GM21526 (cell line): ENCODE measurements around the gene ASPSCR1.
"Not testable (repeated sequence)": the region's sequence is repeated elsewhere in the genome, so short reads cannot be mapped to it uniquely, and the experiment has no call there.

Experiments used
- ATAC-seq: cut with Tn5 transposase; IDR thresholded peaks from one replicate; pipeline ENCODE4 v1.9.1; 2021; ENCODE audit warnings: moderate library complexity; ENCODE audit not compliant: unreplicated experiment, low FRiP score

ASPSCR1 gene

DNA sequence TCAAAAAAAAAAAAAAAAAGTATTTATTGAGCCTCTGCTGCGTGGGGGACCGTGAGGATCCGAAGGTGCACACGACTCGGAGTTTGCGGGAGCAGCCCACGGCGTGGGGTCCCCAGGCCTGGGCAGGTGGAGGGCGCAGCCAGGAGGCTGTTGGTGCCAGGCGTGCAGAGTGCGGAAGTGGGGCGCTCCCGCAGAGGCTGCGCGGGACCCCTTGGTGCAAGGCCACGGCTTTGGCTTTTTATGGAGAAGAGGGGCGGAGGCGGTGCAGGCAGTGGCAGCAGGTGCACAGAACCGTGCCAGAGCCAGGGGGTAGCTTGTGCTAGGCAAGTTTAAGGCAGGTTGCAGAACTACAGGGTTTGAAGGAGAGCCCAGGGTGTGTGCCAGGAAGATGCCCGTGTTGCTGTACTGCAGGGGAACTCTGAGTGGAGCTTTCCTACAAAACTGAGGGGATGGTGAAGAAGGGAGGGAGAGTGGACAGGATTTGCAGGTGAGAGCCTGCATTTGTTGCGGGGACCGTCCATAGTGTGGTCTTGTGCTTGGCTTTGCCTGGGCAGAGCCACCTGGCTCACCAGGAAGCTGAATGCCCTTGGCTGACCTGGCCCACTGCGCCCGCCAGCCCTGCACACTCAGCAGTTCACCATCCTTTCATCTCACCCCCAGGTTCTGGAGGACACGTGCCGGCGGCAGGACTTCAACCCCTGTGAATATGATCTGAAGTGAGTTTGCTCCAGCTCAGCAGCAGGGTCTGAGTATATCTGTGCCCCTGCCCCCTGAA, 1.3 kb downstream of the ASPSCR1 start:
- ATAC-seq, result no peak

DNA sequence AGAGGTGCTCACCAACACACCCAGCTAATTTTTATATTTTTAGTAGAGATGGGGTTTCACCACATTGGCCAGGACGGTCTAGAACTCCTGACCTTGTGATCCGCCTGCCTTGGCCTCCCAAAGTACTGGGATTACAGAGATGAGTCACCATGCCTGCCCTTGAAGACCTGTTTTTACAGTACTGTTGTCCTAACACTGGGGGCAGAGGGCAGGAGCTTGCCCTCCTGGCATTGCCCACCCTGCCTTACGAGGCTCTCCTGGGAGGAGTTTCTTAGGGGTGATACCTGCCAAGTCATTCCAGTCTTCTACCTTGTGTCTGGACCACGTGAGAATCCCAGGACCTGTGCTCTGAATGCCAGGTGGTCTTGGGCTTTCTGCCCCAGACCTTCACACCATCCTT, 2.7 kb downstream of the ASPSCR1 start:
- ATAC-seq, result no peak

DNA sequence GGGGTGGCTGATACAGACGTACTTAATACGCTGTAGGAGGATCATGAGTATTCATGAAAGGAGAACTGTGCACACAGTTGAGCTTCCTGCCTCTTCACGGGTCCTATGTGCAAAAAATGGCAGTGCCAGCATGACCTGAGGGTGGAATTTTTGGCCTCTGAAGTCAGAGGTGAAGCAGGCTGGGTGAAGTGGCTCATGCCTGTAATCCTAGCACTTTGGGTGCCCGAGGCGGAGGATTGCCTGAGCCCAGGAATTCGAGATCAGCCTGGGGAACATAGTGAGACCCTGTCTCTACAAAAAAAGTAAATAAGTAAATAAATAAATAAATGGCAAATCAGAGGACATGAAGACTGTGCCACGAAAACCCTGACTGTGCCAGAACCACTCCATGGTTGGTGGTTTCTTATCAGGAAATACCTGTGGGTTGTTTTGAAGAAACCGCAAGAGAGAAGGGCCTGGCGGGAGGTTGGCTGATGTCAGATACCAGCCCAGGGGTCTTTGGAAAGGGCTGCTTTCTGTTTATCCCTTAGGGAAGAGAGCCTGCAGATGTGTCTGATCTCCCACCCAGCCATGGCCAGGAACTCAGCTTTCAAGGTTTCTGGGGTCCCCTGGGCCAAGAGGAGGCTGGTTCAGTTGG, 3.4 kb downstream of the ASPSCR1 start:
- ATAC-seq, result no peak

DNA sequence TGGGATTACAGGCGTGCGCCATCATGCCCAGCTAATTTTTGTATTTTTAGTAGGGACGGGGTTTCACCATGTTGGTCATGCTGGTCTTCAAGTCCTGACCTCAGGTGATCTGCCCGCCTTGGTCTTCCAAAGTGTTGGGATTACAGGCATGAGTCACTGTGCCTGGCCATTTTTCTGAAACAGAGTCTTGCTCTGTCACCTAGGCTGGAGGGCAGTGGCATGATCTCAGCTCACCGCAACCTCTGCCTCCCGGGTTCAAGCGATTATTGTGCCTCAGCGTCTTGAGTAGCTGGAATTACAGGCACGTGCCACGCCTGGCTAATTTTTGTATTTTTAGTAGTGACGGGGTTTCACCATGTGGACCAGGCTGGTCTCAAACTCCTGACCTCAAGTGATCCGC, 4.1 kb downstream of the ASPSCR1 start:
- not testable (repeated sequence) for ATAC-seq

DNA sequence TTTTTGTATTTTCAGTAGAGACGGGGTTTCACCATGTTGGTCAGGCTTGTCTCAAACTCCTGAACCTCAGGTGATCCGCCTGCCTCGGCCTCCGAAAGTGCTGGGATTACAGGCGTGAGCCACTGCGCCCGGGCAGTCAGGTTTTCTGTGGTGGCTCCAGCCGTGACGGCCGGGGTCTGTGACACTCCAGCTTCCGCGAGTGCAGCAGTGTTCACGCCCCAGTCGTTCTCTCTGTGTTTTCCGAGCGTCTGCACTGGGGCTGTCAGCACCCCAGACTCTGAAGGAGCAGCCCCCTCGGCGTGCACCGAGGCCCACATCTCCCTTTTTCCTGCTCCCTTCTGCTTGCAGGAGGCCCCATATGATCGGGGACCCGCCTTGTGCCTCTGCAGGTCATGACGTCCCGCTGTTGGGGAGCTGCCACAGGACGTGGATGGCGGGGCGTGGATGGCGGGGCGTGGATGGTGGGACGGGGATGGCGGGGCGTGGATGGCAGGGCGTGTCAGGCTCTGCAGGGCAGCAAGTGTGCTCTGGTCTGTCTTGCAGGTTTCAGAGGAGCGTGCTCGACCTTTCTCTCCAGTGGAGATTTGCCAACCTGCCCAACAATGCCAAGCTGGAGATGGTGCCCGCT, 5.7 kb downstream of the ASPSCR1 start:
- no peak for ATAC-seq

DNA sequence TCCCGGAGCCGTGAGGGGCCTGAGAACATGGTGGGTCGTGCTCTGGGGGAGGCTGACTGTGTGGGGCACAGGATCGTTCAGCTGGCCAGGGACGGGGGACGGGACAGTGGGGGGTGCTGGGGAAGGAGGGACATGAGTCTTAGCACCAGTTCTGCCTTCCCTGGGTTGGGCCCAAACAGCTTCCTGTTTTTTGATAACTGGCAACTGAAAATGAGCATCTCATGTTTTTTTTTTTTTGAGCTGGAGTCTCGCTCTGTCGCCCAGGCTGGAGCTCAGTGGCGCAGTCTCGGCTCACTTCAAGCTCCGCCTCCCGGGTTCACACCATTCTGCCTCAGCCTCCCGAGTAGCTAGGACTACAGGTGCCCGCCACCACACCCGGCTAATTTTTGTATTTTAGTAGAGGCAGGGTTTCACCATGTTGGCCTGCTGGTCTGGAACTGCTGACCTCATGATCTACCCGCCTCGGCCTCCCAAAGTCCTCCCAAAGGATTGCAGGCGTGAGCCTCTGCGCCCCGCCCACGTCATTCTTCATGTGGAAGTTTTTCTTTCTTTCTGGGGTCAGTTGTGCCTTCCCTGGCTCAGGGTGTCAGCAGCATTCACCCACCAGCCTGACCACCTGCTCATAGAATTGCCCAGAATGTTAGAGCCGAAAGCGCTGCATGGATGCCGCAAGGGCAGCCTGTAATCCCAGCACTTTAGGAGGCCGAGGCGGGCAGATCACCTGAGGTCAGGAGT, 6.4 kb downstream of the ASPSCR1 start:
- no peak for ATAC-seq

DNA sequence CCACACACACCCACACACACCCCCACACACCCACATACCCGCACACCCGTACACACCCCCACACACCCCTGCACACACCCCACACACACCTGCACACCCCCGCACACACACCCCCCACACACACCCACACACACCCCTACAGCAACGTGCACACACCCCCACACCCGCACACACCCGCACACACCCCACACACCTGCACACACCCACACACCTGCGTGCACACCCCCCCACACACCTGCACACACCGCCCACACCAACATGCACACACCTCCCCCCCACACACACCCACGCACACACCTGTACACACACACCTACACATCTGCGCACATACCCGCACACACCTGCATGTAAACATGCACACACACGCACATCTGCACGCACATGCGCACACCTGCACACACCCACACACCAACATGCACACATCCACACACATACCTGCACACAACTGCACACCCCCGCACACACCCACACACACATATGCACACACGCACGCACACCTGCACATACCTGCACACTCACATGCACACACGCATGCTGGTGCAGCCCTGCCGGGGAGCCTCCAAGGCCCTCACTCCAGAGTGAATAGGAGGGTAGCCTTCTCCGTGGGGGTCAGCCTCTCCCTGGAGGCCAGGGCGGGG, 7.5 kb downstream of the ASPSCR1 start:
- no peak for ATAC-seq

DNA sequence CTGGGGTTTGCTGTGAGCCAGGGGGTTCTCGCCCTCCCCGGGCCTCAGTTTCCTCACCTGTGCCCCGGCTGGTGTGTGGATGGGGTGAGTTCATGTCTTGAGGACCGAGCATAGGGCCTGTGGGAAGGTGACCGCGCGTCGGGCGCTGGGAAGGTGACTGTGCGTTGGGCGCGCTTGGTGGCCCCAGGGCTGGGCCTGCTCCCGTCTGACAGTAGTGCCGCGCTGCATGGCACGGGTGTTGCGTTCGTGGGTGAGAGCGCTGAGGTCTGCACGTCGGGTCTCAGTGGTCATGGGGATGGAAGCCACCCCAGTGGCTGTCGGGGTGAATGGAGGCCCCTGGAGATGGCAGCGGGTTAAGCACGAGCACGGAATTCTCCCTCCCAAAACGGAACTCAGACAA, 9.2 kb downstream of the ASPSCR1 start:
- ATAC-seq, result no peak

DNA sequence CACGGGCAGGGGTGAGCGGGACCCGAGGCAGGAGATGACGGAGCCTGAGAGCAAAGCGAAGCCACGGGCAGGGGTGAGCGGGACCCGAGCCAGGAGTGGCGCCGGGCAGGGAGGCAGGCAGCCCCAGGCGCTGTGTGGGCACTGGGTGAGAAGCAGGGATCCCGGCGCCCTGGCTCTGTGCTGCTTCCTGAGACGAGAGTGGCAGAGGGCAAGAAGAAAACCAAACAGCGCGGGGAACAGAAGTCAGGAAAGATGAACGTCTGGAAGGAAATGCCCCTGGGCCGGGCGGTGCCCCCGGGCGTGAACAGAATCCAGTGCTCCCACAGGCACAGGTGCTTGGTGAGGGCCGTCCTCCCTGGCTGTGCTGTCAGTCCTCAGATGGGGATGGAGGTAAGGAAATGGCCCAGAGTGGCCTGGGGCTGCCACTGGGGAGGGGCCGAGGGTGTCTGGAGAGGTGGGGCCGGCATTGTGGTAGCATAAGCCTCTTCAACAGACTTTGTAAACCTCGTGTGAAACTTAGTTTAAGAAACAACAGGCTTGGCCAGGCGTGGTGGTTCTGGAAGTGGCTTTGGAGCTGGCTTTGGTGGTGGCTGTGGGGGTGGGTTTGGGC, 9.8 kb downstream of the ASPSCR1 start:
- no peak for ATAC-seq

DNA sequence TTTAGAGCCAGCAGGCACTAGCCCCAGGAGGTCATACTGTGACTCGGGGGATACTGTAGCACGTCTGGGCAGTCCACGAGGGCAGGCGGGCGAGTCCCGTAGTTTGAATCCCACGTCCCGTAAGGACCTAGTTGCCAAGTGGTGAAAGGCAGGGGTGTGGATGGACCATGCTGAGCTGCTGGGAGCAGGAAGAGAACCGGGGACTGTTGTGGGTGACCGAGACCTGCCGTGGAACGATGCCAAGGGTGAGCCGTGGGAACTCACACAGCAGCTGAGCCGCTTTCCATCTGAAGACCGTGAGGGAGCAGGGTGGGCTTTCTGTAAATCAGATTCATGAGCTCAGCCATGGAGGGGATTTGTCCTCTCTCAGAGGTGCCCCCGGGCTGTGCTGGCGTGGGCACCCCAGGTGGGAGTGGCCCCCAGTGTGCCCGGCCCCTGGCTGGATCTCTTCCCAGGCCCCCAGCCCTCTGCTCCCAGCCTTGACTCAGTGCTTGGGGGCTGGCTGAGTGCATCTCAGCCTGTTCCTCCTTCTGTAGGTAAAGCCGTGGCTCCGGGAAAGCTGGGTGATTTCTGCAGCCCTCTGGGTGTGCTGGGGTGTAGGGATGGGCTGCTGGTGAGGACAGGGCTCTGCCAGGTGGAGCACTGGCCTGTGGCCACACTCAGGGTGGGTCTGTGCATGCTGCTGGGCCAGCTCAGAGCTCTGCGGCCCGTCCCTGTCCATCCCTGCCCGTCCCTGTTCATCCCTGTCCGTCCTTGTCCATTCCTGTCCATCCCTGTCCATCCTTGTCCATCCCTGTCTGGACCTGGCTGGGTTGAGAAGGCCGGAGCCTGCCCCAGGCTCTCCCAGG, 13.6 kb downstream of the ASPSCR1 start:
- ATAC-seq, result no peak

DNA sequence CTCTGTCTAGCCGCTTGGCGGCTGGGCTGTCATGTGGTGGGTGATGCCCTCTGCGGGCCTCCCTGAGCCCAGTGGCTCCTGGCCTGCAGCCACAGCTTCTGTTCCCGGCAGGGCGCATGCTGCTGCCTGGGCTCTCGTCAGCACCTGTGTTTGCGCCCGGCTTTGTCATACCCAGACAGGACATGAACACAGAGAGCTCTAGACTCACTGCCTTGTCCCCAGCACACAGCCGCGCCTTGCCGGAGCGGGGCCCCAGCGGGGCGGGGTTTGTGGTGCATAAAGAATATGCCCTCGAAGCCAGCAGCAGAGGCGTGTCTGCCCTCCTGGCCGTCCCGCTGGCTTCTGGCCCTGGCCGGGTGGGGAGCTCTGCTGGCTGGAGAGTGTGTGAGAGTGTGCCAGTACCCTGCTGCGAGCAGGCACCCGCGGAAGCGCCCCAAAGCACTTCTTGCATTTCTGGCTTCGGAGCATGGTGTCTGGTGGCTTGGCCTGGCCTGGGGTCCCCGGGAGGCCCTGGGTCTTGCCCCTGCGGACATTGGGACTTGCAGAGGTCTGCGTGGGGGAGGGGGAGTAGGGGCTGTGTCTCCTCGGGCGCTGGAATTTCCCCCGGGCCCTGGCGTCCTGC, 14.4 kb downstream of the ASPSCR1 start:
- no peak for ATAC-seq

DNA sequence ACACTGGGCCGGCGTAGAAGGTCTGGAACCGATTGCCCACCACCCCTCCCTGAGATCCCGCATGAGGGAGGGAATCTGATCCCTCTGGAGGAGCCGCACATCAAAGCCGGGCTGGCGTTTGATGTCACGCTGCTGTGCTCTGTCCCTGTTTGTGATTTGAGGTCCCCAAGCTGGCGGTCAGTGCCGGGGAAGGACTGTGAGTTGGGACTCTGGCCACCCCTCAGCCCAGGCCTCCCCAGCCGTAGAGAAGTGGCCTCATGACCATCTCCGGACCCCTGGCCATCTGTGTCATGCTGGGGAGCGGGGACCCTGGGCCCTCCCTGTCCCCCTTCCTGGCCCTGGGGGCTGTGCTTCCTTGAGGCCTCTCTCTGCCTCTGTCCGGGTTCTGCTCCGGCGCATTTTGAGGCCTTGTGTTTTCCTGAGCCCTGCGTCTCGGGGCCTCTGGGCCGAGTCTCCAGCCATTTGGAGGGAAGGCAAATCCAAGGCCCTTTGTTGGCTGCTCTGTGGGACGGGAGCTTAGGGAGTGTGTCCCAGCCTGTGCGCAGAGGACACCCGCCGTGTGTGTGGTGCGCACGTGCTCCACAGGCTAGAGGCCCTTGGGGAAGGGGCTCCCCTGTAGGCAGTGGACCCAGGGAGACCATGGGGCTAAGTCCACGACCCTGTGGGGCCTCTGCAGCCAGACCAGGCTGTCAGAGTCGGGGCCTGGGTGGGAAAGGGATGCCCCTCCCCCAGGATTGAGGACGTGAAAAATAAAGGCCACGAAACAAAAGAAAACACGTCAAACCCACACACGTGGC, 15.1 kb downstream of the ASPSCR1 start:
- ATAC-seq, result no peak

DNA sequence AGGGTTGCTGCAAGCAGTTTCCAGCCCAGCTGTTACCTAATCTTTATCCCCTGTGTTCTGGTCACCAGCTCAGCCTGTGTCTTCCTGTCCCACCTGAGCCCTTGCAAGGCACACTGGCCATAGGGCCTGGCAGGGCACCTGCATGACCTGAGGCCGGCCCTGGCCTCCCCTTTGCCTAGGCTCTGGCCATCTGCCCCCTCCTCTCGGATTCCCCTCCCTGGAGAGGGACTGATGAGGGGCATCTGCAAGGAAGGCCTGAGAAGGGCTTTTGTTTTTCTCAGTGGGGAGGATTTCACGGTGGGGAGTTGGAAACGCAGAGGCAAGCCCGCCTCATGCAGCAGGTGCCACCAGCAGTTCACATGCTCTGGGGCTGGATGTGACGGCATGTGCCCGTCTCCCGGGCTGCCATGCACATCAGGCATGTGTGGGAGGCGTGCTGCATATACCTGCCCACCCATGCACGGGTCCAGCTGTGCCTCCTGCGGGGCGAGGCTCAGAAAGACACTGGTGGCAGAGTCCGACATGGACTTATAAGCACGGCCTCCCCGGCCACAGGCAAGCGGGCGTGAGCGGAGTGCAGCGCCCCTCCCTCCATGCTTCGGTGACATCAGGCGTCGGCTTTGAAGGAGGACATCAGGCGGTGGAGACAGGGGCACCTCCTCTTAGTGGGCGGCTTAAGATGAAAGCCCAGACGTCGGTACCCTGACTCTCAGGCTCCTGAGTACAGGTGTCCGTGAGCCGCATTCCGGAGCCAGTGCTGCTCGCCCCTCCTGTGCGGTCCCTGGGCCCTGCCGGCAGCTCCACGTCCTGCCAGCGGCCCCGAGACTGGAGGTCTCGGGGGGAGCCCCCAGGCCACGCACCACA, 16.5 kb downstream of the ASPSCR1 start:
- ATAC-seq, result no peak

DNA sequence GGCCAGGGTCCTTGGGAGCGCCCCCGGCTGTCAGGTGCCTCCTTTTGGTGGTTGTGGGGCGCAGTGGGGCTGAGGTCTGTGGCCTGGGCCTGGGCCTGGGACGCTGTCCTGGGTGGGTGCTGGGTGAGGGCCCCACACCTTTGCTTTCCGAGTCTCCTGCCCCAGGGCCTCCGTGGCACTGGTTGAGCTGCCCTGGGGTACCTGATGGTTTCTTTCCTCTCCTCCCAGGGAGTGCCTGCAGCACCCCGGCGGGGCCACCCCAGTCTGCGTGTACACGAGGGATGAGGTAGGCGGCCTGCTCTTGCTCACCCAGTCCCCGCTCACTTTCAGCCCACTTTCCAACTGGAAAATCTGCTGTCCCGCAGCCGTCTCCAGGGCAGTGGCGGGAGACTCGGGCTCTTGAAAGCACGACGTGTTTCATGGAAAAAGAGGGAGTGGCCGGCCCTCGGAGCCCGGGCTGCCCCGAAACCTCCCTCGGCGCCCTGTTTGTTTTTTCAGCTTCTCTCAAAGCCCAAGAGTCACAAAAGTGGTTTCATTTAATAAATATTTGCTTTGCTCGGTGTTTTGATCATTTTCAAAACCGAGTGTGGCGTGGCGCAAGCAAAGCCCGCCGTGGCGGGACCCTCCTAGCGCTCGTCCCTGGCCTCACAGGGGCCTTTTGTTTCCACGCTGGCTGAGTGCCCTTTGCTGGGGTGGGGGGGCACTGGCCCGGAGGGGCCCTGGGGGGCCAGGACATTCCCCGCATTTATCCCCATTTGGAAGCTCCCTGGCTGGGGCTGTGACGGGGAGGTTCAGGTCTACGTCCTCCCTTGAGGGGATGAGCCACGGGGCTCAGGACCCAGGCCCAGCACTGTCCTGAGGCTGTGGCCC, 17.4 kb downstream of the ASPSCR1 start:
- no peak for ATAC-seq

DNA sequence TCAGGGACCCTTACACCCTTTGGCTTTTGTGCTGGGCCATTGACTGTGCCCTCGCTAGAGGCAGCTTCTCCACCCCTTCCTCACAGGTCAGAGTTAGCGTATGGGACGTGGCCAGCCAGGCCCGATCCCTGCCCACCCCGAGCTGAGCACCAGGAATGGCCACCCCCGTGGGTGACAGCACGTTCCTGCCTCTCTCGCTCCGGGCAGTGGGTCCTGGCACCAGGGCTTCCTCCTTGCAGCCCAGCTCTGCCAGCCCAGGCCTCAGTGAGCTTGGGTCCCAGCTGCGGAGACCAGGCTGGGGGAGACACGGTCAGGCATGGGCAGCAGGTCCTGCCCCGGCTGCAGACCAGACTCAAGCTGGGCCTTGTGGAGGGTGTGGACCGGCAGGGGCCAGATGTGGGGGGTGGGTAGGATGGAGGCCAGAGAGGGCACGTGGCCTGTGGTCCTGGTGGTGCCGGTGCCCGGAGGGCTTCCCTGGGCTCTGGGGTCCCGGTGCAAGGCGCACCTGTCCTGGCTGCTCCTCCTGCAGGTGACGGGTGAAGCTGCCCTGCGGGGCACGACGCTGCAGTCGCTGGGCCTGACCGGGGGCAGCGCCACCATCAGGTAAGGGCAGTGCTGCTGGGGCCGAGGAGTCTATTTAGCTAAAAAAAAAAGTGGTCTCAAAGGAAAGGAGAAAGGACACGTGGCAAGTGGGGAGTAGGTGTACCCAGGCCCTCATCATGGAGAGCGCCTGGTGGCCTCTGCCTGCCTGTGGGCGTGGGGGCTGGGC, 18.2 kb downstream of the ASPSCR1 start:
- ATAC-seq, result no peak
